PFSK-1 (cell line): ENCODE data around the gene CDHR2.

Experiments
- FOXP2 ChIP-seq: optimal IDR thresholded peaks from 2 replicates; pipeline ENCODE3; 2011; ENCODE audit warnings: borderline replicate concordance, control low read depth, inconsistent platforms; ENCODE audit not compliant: insufficient read depth; ENCODE audit errors: extremely low read length, extremely low read depth
- POLR2AphosphoS5 ChIP-seq: IDR thresholded peaks from 2 replicates; pipeline ENCODE4 v1.6.1; 2012; ENCODE audit warnings: low read depth, mild to moderate bottlenecking, control low read depth, low read length, moderate library complexity
- SIN3A ChIP-seq: IDR thresholded peaks from 2 replicates; pipeline ENCODE4 v1.6.1; 2012; ENCODE audit warnings: mild to moderate bottlenecking, low read length, moderate library complexity, borderline replicate concordance; ENCODE audit not compliant: insufficient read depth
- TAF1 ChIP-seq: IDR thresholded peaks from 2 replicates; pipeline ENCODE4 v1.6.1; 2012; ENCODE audit warnings: low read length, control low read depth, borderline replicate concordance; ENCODE audit not compliant: insufficient read depth
- TF ChIP-seq, protein P1 (sequence below), 2 experiments: IDR thresholded peaks; 2 replicates each; pipeline versions ENCODE4 v1.6.1 to v1.8.0; 2011 to 2012; ENCODE audit warnings: low read depth in 2 of 2, low read length in 2 of 2, control low read depth in 1 of 2, inconsistent platforms in 1 of 2, mild to moderate bottlenecking in 1 of 2, moderate library complexity in 1 of 2; ENCODE audit not compliant: insufficient read depth in 1 of 2

Gene CDHR2

DNA sequence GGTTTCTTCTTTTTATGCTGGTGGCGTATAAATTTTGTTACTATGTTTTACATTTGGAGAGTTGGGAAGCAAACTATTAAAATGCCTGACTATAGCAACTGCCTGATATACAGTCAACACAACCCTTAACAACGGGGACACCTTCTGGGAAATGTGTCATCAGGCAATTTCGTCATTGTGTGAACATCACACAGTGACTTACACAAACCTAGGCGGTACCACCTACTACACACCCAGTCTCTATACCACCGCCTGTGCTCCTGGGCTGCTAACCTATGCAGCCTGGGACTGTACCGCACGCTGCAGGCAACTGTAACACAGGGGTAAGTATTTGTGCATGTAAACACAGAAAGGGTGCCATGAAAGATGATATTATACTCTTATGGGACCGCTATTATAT lies 1.3 kb upstream of the CDHR2 start:
- TF ChIP-seq FOXP2 (no peak), POLR2AphosphoS5 (no peak), TAF1 (no peak), SIN3A (no peak)
- TF ChIP-seq, protein P1, sequence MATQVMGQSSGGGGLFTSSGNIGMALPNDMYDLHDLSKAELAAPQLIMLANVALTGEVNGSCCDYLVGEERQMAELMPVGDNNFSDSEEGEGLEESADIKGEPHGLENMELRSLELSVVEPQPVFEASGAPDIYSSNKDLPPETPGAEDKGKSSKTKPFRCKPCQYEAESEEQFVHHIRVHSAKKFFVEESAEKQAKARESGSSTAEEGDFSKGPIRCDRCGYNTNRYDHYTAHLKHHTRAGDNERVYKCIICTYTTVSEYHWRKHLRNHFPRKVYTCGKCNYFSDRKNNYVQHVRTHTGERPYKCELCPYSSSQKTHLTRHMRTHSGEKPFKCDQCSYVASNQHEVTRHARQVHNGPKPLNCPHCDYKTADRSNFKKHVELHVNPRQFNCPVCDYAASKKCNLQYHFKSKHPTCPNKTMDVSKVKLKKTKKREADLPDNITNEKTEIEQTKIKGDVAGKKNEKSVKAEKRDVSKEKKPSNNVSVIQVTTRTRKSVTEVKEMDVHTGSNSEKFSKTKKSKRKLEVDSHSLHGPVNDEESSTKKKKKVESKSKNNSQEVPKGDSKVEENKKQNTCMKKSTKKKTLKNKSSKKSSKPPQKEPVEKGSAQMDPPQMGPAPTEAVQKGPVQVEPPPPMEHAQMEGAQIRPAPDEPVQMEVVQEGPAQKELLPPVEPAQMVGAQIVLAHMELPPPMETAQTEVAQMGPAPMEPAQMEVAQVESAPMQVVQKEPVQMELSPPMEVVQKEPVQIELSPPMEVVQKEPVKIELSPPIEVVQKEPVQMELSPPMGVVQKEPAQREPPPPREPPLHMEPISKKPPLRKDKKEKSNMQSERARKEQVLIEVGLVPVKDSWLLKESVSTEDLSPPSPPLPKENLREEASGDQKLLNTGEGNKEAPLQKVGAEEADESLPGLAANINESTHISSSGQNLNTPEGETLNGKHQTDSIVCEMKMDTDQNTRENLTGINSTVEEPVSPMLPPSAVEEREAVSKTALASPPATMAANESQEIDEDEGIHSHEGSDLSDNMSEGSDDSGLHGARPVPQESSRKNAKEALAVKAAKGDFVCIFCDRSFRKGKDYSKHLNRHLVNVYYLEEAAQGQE (IDR thresholded peaks at IDR 0.05; ENCODE audit: insufficient read depth in 1 of 2, low read depth in 2 of 2, low read length in 2 of 2) = no peak

DNA sequence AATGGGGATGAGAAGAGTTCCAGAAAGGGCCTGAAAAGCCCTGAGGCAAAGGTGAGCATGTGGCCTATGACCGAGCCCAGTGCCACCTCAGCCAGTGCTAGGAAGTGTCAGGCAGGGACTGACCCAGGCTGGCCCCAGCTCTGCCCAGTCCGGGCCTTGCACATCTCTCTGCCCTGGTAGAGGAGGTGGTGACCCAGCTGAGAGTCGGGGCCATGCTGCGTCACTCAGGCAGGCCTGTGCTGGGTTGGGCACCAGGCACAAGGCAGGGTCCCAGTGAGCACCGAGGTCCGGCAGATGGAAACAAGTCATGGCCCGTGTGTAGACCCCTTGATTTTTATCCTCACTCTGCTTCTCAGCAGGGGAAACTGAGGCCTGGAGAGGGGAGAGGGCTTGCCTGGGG lies 729 bp downstream of the CDHR2 start:
- TF ChIP-seq SIN3A (no peak), FOXP2 (no peak), POLR2AphosphoS5 (no peak), TAF1 (no peak)
- TF ChIP-seq, protein P1 (IDR thresholded peaks at IDR 0.05; ENCODE audit: insufficient read depth in 1 of 2, low read depth in 2 of 2, low read length in 2 of 2) = no peak

DNA sequence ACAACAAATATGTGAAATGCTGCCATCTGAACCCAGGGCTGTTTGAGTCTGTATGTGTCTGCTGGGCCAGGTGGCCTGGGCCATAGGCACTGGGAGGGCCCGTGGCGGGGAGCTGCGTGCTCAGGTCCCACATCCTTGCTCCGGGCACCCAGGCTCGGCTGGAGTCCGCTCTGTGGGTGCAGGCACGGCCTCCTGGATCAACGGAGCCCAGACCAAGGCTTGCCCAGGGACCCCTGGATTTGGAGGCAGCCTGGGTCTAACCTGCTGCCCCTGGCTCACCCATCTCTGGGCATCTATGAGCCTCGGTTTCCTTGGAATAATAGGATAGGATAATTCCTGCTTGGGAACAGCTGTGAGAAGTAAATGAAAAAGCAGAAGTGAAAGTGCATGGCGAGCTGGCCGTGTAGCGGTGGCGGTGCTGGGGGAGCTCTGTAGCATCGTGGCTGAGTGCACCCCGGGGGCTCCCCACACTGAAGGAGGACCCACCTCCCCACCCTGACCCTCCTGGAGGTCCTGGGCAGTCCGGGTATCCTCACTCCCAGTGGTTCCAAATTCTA lies 1.2 kb downstream of the CDHR2 start:
- TF ChIP-seq TAF1 (no peak), SIN3A (no peak), POLR2AphosphoS5 (no peak), FOXP2 (no peak)
- TF ChIP-seq, protein P1 (IDR thresholded peaks at IDR 0.05; ENCODE audit: insufficient read depth in 1 of 2, low read depth in 2 of 2, low read length in 2 of 2) = no peak

DNA sequence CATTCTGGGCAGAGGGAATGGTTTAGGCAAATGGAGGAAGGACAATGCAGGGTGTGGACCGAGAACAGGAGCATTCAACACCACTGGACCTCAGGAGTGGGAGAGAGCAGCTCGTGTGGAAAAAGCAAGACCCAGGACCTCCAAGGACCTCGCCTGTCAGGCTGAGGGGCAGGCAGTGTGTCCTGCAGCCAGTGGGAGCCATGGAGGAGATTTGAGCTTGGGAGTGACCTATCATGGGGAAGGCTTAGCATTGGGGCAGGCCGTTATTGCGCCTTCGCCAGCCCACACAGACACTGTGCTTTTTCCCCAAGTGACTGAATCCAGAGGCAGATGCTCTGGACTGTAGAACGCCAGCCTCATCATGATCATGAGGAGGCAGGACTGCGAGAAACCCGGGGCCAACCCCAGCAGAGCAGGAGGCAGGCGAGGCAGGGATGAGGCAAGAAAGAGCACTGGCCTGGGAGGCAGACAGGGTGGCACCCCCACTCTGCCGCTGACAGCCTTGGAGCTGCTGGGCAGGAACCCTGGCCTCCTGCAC lies 3.3 kb downstream of the CDHR2 start:
- no peak for TF ChIP-seq SIN3A
- TF ChIP-seq, protein P1 (IDR thresholded peaks at IDR 0.05; ENCODE audit: insufficient read depth in 1 of 2, low read depth in 2 of 2, low read length in 2 of 2) = no peak
- no peak for TF ChIP-seq TAF1
- no peak for TF ChIP-seq FOXP2
- TF ChIP-seq POLR2AphosphoS5 = no peak
